ENCODE measurements around the gene TMEM235.

TMEM235 gene

DNA sequence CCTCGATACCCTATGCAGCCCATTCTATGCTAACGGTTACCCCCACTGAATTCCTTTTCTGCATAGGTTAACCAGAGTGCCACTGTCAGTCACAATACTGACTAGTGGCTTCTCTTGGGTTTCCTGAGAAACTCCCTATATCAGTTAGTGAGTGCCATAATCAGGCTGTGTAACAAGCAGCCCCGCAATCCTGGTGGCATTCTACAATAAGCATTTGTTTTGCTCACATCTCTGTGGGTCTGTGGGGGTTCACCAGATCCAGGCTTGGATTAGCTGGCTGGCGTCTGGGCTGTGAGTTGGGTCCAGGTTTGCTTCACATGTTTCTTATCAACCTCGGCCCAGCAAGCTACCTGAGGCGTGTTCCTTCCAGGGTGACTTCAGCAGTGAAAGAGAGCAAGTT is 42.4 kb downstream of the TMEM235 start:
- no peak for DNase-seq

DNA sequence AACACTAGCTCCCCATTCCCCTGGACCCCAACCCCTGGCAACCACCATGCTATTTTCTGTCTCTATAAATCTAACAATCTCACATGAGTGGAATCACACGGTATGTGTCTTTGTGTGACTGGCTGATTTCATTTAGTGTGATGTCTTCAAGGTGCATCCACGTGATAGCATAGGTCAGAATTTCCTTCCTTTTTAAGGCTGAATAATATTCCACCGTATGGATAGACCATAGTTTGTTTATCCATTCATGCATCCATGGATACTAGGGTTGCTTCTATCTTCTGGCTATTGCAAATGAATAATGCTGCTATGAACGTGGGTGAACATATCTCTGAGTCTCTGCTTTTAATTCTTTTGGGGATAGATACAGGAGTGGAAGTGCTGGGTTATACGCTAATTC is 43.9 kb downstream of the TMEM235 start:
- no peak for DNase-seq

DNA sequence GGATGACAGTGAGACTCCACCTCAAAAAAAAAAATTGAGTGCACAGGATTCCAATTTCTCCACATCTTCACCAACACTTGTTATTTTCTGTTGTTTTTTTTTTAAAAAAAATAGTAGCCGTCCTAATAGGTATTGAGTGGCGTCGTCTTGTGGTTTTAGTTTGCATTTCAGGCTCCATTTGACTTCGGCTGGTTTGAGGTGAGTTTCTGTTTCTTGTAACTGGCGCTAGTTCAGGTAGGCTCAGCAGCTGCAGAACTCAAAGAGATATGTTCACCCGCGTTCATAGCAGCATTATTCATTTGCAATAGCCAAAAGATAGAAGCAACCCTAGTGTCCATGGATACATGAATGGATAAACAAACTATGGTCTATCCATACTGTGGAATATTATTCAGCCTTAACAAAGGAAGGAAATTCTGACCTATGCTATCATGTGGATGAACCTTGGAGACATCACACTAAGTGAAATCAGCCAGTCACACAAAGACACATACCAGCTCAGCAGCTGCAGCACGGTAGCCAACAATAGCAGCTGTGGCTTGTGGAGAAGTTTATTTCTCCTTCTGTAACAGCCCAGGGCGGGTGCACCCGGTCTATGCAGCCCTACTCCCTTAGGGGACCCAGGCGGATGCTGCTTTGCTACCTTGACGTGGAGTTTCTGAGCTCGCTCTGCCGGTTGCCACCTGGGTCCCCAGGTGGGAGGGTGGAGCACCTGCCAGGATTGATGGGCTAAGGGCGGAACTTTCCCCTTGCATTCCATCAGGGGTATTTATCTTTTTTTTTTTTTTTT is 44.9 kb downstream of the TMEM235 start:
- peak in 1 of 5 experiments; percentile 44 for DNase-seq

DNA sequence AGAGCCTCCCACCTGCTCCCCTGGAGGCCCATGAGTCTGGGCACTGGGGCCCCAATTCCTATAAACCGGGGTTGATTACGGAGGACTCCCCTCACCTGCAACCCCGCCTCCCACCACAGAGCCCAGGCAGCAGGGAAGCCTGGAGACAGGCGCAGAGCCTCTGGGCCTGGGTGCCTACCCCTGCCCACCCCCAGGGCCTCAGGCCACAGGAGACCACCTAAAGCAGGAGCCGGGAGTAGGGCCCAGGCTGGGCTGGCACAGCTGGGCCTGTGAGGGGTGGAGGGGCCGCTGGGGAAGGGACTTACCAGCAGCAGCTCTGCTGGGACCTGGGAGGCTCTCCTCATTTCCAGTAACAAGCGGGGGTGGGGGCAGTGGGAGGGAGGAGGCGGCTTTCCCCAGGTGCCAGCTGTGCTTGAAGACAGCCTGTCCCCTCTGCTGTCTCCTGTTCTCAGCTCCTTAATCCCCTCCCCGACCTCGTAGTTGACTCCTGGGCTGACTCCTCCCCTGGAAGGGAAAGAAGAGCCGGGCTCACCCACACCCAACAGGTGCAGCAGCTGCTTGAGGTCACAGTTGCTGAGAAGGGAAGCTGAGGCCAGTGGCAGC is 46.8 kb downstream of the TMEM235 start:
- DNase-seq, result no peak

DNA sequence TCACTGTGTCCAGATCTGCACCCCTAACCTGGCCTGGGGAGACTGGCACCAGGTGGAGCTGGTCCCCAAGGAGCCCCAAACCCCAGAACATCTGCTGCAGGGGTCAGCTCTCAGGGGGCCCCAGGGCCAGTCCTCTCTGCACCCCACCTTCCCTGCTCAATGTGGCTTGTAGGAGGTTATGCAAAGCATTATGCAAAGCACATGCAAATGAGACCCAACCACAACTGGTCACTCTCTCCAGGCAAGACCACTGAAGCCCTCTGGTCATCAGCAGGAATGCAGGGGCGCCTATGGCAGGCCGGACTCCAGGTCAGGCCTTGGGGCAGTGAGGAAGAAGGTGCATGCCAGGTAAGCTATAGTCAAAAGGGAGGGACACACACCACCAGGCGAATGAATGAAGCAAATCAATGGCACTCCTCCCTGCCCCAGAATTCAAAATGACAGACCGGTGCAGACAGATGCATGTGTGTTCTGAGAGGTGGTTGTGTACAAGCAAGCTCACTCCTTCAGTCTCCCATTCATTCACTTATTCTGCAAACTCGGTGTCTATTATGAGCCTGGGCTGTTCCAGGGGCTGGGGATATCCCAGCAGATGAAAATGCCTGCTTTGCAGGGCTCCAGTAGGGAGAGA is 48.0 kb downstream of the TMEM235 start:
- DNase-seq, result no peak

DNA sequence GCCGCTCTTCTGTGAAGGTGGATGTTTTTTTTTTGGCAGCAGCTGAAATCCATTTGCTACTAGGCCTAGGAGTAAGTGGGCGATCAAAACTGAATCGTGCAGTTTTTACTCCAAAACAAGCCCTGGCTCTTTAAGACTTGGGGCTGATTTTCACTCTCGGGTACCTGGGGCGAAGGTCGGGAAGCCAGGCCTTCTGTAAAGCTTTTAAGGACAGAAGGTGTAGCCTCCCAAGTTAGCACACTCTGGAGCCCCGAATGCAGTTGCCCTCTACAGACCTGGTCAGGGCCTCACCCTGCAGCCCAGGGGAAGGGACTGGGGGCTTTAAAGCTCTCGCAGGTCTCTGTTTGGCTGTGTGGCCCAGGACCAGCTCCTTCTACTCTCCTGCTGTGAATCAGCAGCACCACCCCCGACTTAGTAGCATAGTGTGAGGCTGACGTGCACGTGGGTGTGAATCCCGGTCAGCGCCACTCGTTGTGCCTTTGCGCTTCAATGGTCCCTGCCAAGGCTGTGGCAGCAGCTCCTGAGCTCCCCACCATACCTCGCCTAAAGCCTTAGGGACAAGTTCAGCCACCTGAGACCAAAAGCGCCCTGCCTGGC is 49.9 kb downstream of the TMEM235 start:
- DNase-seq, result no peak

DNA sequence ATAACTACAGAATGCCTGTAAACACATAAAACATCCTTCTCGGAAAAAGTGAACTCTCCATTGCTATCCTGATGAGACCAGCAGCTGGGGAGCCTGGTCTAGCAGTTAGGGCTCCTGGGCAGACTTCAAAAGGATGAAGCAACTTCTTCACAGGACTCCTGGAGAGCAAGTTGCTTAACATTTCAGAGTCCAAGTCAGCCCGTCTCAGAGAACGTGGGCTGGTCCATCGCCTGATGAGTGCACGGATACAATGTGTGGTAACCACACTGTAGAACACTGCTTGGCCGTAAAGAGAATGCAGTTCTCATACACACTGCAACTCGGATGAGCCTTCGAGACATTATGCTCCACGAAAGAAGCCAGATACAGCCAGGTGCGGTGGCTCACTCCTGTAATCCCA is 52.7 kb downstream of the TMEM235 start:
- no peak for DNase-seq

DNA sequence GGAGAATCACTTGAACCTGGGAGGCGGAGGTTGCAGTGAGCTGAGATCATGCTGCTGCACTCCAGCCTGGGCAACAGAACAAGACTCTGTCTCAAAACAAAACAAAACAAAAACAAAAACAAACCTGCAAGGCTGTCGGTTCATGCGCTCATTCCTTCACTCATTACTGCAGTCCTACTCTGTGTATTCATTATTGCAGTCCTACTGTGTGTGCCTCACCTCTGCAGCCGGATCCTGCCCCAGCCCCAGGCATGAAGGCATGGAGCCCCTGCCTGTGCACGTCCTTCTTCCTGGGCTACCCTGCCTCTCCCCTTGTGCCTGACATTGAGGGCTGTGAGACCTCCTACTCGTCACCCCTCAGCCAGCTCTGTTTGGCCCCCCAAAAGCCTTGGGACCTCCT is 57.6 kb downstream of the TMEM235 start:
- DNase-seq, result no peak

DNA sequence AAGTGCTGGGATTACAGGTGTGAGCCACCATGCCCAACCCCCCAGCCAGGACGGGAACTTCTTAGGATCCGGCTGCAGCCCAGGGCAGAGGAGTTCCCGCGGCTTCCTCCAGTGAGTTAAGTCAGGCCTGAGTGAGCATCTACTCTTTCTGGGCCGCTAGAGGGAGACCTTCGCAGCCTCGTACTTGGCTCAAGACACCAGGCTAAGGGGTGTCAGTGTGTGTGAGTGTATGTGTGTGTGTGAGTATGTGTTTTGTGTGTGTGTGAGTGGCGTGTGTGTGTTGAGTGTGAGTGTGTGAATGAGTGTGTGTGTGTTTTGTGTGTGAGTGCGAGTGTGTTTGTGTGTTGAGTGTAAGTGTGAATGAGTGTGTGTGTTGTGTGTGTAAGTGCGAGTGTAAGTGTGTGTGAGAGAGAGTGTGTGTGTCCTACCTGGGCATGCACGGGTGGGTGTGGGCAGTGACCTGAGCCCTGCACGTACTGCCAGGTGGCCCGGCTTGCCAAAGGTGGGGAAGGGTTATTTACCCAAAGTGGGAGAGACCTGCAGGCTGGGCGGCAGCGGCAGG is 58.5 kb downstream of the TMEM235 start:
- peak in 4 of 5 experiments; percentile 45 to 91 (median 55) for DNase-seq
